GM12878 (cell line): ENCODE measurements around the gene THOC6. TPM values are rescaled to one million over a fixed set of nuclear protein-coding genes. Genes with fewer than 3 reads are reported as not detected.
A peak's percentile ranks its signal among the peaks of the same experiment; 100 is the strongest.

Experiments used
- ATAC-seq: fragments of 200-7000 bp; cut with Tn5 transposase; 3 replicates; pipeline ENCODE4 v1.9.1; 2020; ENCODE audit warnings: mild to moderate bottlenecking, moderate library complexity
- BruUV-seq: library from RNA; stranded (reverse); fragments of 400-500 nt; replicated peaks from 2 replicates; lab custom pipeline; 2021; lab: Mats Ljungman, UMichigan
- CTCF ChIA-PET: fragments of 300-600 bp; sonication (Branson Sonifier 250); formaldehyde crosslinking; extraction: SDS; loops from one replicate; lab custom pipeline; 2021; ENCODE audit warnings: inconsistent platforms; lab: Yijun Ruan, JAX
- POLR2A ChIA-PET: fragments of 350-600 bp; formaldehyde crosslinking; extraction: SDS; loops from one replicate; lab custom pipeline; 2021; ENCODE audit warnings: inconsistent platforms; lab: Charles Lee
- RAD21 ChIA-PET: fragments of 300-600 bp; sonication (Branson Sonifier 250); formaldehyde crosslinking; loops from one replicate; lab custom pipeline; 2023; ENCODE audit warnings: antibody characterized with exemption; ENCODE audit not compliant: unreplicated experiment; lab: Charles Lee
- SMC1A ChIA-PET: fragments of 300-600 bp; sonication (Branson Sonifier 250); formaldehyde crosslinking; loops from one replicate; lab custom pipeline; 2023; ENCODE audit not compliant: unreplicated experiment, uncharacterized antibody; lab: Charles Lee
- DNase-seq: peaks from one replicate; pipeline ENCODE4 v3.0.0-alpha.2; 2011; ENCODE audit warnings: low read depth, low spot score
- FAIRE-seq: peaks from 3 replicates; lab custom pipeline; 2011; peaks lifted over from hg19 to GRCh38; lab: Jason Lieb, UNC
- H2AFZ ChIP-seq: 2 replicates; pipeline ENCODE4 v1.6.0; 2011; ENCODE audit warnings: low read depth, low read length, control low read depth; ENCODE audit not compliant: control insufficient read depth
- H3K27ac ChIP-seq: 2 replicates; pipeline ENCODE4 v1.5.1; 2011; ENCODE audit warnings: control low read depth; ENCODE audit not compliant: control insufficient read depth, insufficient read depth
- H3K27me3 ChIP-seq, 2 experiments: replicated peaks in 1 of 2; 2 replicates each; pipeline versions ENCODE4 v1.6.0 to v1.6.1; 2011; ENCODE audit warnings: low read length in 1 of 2; ENCODE audit not compliant: control insufficient read depth in 2 of 2, insufficient read depth in 2 of 2
- H3K36me3 ChIP-seq, 2 experiments: 2 replicates each; pipeline ENCODE4 v1.5.1; 2011; ENCODE audit warnings: low read length in 1 of 2; ENCODE audit not compliant: control insufficient read depth in 2 of 2, insufficient read depth in 2 of 2
- H3K4me1 ChIP-seq: 2 replicates; pipeline ENCODE4 v1.6.1; 2011; ENCODE audit warnings: mild to moderate bottlenecking, low read length, moderate library complexity, mixed read lengths; ENCODE audit not compliant: control insufficient read depth, insufficient read depth
- H3K4me2 ChIP-seq: 2 replicates; pipeline ENCODE4 v1.6.0; 2011; ENCODE audit warnings: control low read depth; ENCODE audit not compliant: control insufficient read depth, insufficient read depth
- H3K4me3 ChIP-seq: fragments of 200-600 bp; sonication (generic); 2 replicates; pipeline ENCODE4 v1.5.1; 2016
- H3K79me2 ChIP-seq: 2 replicates; pipeline ENCODE4 v1.6.0; 2011; ENCODE audit warnings: low read length; ENCODE audit not compliant: control insufficient read depth, insufficient read depth
- H3K9ac ChIP-seq: 2 replicates; pipeline ENCODE4 v1.8.0; 2011; ENCODE audit warnings: low read length, control low read depth, mixed read lengths; ENCODE audit not compliant: control insufficient read depth, insufficient read depth
- H3K9me3 ChIP-seq: replicated peaks from 3 replicates; pipeline ENCODE4 v1.5.1; 2011; ENCODE audit warnings: mild to moderate bottlenecking, low read length; ENCODE audit not compliant: control insufficient read depth, insufficient read depth
- H4K20me1 ChIP-seq: 2 replicates; pipeline ENCODE4 v1.6.0; 2011; ENCODE audit not compliant: control insufficient read depth, insufficient read depth
- BHLHE40 ChIP-seq, 2 experiments: fragments of 450-650 bp in 1 of 2; IDR thresholded peaks; 2 replicates each; pipeline ENCODE4 v1.6.1; 2011 to 2017; ENCODE audit warnings: low read depth in 2 of 2, borderline replicate concordance in 1 of 2, improper control_type of control experiment in 1 of 2, low read length in 1 of 2, mild to moderate bottlenecking in 1 of 2
- CEBPB ChIP-seq, 2 experiments: fragments of 150-350 bp in 1 of 2; IDR thresholded peaks; 2 replicates each; pipeline ENCODE4 v1.6.1; 2012 to 2014; ENCODE audit warnings: low read depth in 2 of 2, low read length in 2 of 2, borderline replicate concordance in 1 of 2, inconsistent platforms in 1 of 2
- CREB1 ChIP-seq: IDR thresholded peaks from 2 replicates; pipeline ENCODE4 v1.6.1; 2012; ENCODE audit warnings: low read depth, mild to moderate bottlenecking, inconsistent platforms
- IRF4 ChIP-seq: IDR thresholded peaks from 2 replicates; pipeline ENCODE4 v1.6.1; 2011; ENCODE audit warnings: low read depth, low read length
- KLF5 ChIP-seq: fragments of 450-650 bp; IDR thresholded peaks from 2 replicates; pipeline ENCODE4 v1.6.1; 2014; ENCODE audit warnings: mild to moderate bottlenecking; ENCODE audit not compliant: partially characterized antibody
- LARP7 ChIP-seq: fragments of 450-650 bp; IDR thresholded peaks from 2 replicates; pipeline ENCODE4 v1.6.1; 2017; ENCODE audit warnings: mild to moderate bottlenecking
- NFYB ChIP-seq: IDR thresholded peaks from 2 replicates; pipeline ENCODE4 v1.6.1; 2011; ENCODE audit warnings: low read depth, mild to moderate bottlenecking, low read length, improper control_type of control experiment, moderate library complexity; ENCODE audit not compliant: insufficient read depth
- PML ChIP-seq: IDR thresholded peaks from 2 replicates; pipeline ENCODE4 v1.6.1; 2012; ENCODE audit warnings: low read length, inconsistent platforms
- POLR2AphosphoS2 ChIP-seq: IDR thresholded peaks from 2 replicates; pipeline ENCODE4 v1.6.1; 2011; ENCODE audit warnings: low read depth, mild to moderate bottlenecking, low read length, improper control_type of control experiment, moderate library complexity
- RAD21 ChIP-seq: IDR thresholded peaks from 2 replicates; pipeline ENCODE4 v1.6.1; 2011; ENCODE audit warnings: mild to moderate bottlenecking, low read depth, low read length, moderate library complexity; ENCODE audit not compliant: insufficient read depth
- SMAD1 ChIP-seq: fragments of 450-650 bp; IDR thresholded peaks from 2 replicates; pipeline ENCODE4 v1.6.1; 2018; ENCODE audit warnings: mild to moderate bottlenecking, low read depth; ENCODE audit not compliant: partially characterized antibody
- SUPT20H ChIP-seq: IDR thresholded peaks from 2 replicates; pipeline ENCODE4 v1.6.1; 2011; ENCODE audit warnings: low read depth, mild to moderate bottlenecking, low read length, moderate library complexity, borderline replicate concordance; ENCODE audit not compliant: control insufficient read depth
- SUZ12 ChIP-seq: fragments of 200-600 bp; sonication (generic); IDR thresholded peaks from one replicate; pipeline ENCODE4 v1.6.1; 2018; ENCODE audit warnings: antibody characterized with exemption, mild to moderate bottlenecking; ENCODE audit not compliant: unreplicated experiment
- WGBS: methylation state at CpG from one replicate; pipeline ENCODE4 v1.1.6; 2016; ENCODE audit warnings: low lambda C conversion rate; ENCODE audit not compliant: insufficient replicate concordance, insufficient coverage; ENCODE audit errors: missing lambda C conversion rate; 5-methylcytosine and 5-hydroxymethylcytosine counted together
- in situ Hi-C: fragments of 300-500 bp; cut with MboI; formaldehyde crosslinking; loops from 9 replicates; pipeline ENCODE4 v1.14.3; 2018; ENCODE audit warnings: mixed read lengths
- intact Hi-C: fragments of 100-400 bp; cut with micrococcal nuclease; formaldehyde crosslinking; loops from one replicate; pipeline ENCODE4 v1.14.2; 2022; ENCODE audit not compliant: unreplicated experiment
- polyA plus RNA-seq, 11 experiments: library from polyadenylated mRNA; depleted of rRNA in 4 of 11; unstranded in 6 of 11; stranded (reverse) in 5 of 11; fragments of >200 nt; fragmentation: Nextera tagmentation in 4 of 11; fragmentation: Illumina TruSeq in 1 of 11; extraction: Ambion mirVana in 4 of 11; extraction: Trizol in 1 of 11; gene quantifications; 1 replicate in 1 of 11; 2 replicates in 10 of 11; pipeline versions ENCODE4 v1.2.1 to v1.2.3, GENCODE V29; 2011 to 2016; ENCODE audit warnings: inconsistent platforms in 2 of 11, missing spikeins in 2 of 11, low read depth in 1 of 11
- total RNA-seq, 4 experiments: library from RNA; depleted of rRNA in 3 of 4; stranded (reverse); fragments of >200 nt in 3 of 4; fragmentation: Illumina TruSeq in 1 of 4; extraction: Trizol in 1 of 4; gene quantifications; 2 replicates each; pipeline versions ENCODE4 v1.2.1 to v1.2.3, GENCODE V29; 2013 to 2021

The THOC6 gene
- total and polyA plus RNA-seq, 10 of the 15 experiments (the other 5 are each of a cell fraction or from before 2014, with no cell fraction given), result 1.0 to 54.4 (median 27.9) TPM

GRCh38 chr16:3012246-3012645 lies 11.6 kb upstream of the THOC6 start (continued):
- no peak for TF ChIP-seq LARP7
- TF ChIP-seq CREB1, result no peak
- TF ChIP-seq RAD21, result no peak
- no peak for TF ChIP-seq PML

GRCh38 chr16:3012828-3013420 lies 10.9 kb upstream of the THOC6 start, which contains the start of gene CLDN9:
TSS of gene CLDN9 (plus strand) at chr16:3012923. CDS start at chr16:3013363, 440 bp downstream.
- peak; percentile 63 for ATAC-seq
- CTCF ChIA-PET, result interaction anchor here (0.9 kb wide), 1 partner anchor 16 kb away, joined by 3 read pairs; no protein-coding TSS in a partner anchor
- POLR2A ChIA-PET, result no interaction called here

More at GRCh38 chr16:3012828-3013420, 10.9 kb upstream of the THOC6 start, which contains the start of gene CLDN9:
- TF ChIP-seq SUPT20H (no peak), IRF4 (no peak), BHLHE40 (IDR thresholded peaks at IDR 0.05; ENCODE audit: borderline replicate concordance in 1 of 2, low read depth in 2 of 2, low read length in 1 of 2) (no peak), POLR2AphosphoS2 (no peak), SMAD1 (no peak), SUZ12 (no peak), KLF5 (no peak), NFYB (no peak), CEBPB (IDR thresholded peaks at IDR 0.05; ENCODE audit: borderline replicate concordance in 1 of 2, low read depth in 2 of 2, low read length in 2 of 2) (no peak)
- no TSS peak for BruUV-seq
- Histone ChIP-seq H3K9me3 (no peaks in the 10 kb centered on the region), H3K9ac (no peak within 1 kb of the TSS), H3K36me3 (no peaks in the 10 kb centered on the region), H2AFZ (no peak within 1 kb of the TSS), H3K4me3 (no peak within 1 kb of the TSS), H3K27me3 (peaks cover 0 to 14% of the 10 kb centered on the region in 2 experiments), H4K20me1 (no peaks in the 10 kb centered on the region), H3K27ac (no peak within 1 kb of the TSS), H3K4me2 (no peak within 1 kb of the TSS), H3K4me1 (peaks cover 6% of the 10 kb centered on the region), H3K79me2 (no peaks in the 10 kb centered on the region)
- ChIA-PET SMC1A (no interaction called here), RAD21 (no interaction called here)
- FAIRE-seq (no peak), DNase-seq (no peak)
- 39% methylated on average over 26 of the region's 27 CpGs for WGBS
- in situ Hi-C loops, result no loop called here
- intact Hi-C loops, result no loop called here
